CD14-positive monocyte (primary cell): ENCODE measurements around the gene SCN10A. TPM values are rescaled to one million over a fixed set of nuclear protein-coding genes. Genes with fewer than 3 reads are reported as not detected.
A peak's percentile ranks its signal among the peaks of the same experiment; 100 is the strongest.

Experiments
- DNase-seq, 3 donors: peaks; one replicate each; pipeline ENCODE4 v3.0.0-alpha.2; 2011 to 2022
- H2AFZ ChIP-seq: 2 replicates; pipeline ENCODE4 v1.6.0; 2012; ENCODE audit warnings: mild to moderate bottlenecking, low read depth, low read length, inconsistent platforms; ENCODE audit not compliant: insufficient read depth, poor library complexity, severe bottlenecking
- H3K27ac ChIP-seq, 2 donors: 1 replicate in 1 of 2; 2 replicates in 1 of 2; pipeline ENCODE4 v1.5.1; 2012 to 2013; ENCODE audit warnings: low read length in 2 of 2, control low read depth in 1 of 2, inconsistent platforms in 1 of 2, low read depth in 1 of 2, mild to moderate bottlenecking in 1 of 2
- H3K27me3 ChIP-seq, 2 donors: one replicate each; pipeline versions ENCODE4 v1.6.0 to v1.6.1; 2011 to 2013; ENCODE audit warnings: low read length in 2 of 2; ENCODE audit not compliant: control insufficient read depth in 2 of 2, insufficient read depth in 2 of 2
- H3K36me3 ChIP-seq, 2 donors: replicated peaks in 1 of 2; 1 replicate in 1 of 2; 2 replicates in 1 of 2; pipeline versions ENCODE4 v1.5.1 to v1.6.1; 2012 to 2013; ENCODE audit warnings: low read length in 2 of 2, control low read depth in 1 of 2, inconsistent platforms in 1 of 2, mild to moderate bottlenecking in 1 of 2; ENCODE audit not compliant: insufficient read depth in 2 of 2, control insufficient read depth in 1 of 2
- H3K4me1 ChIP-seq, 2 donors: 1 replicate in 1 of 2; 2 replicates in 1 of 2; pipeline versions ENCODE4 v1.5.1 to v1.6.1; 2012 to 2013; ENCODE audit warnings: low read length in 2 of 2, control low read depth in 1 of 2, inconsistent platforms in 1 of 2, mild to moderate bottlenecking in 1 of 2, moderate library complexity in 1 of 2; ENCODE audit not compliant: insufficient read depth in 2 of 2, control insufficient read depth in 1 of 2
- H3K4me2 ChIP-seq: replicated peaks from 2 replicates; pipeline ENCODE3; 2012; ENCODE audit warnings: low read length, moderate library complexity, mild to moderate bottlenecking; ENCODE audit not compliant: poor library complexity, severe bottlenecking; ENCODE audit errors: extremely low read depth
- H3K4me3 ChIP-seq, 3 experiments: fragments of 200-600 bp in 1 of 3; sonication (generic) in 1 of 3; replicated peaks in 1 of 3; 1 replicate in 2 of 3; 2 replicates in 1 of 3; pipeline ENCODE4 v1.5.1; 2011 to 2013; ENCODE audit warnings: low read length in 3 of 3, mild to moderate bottlenecking in 3 of 3, control low read depth in 2 of 3, low read depth in 2 of 3, inconsistent platforms in 1 of 3, moderate library complexity in 1 of 3
- H3K79me2 ChIP-seq: 2 replicates; pipeline ENCODE4 v1.6.0; 2012; ENCODE audit warnings: mild to moderate bottlenecking, control low read depth, inconsistent platforms, low read length, moderate library complexity; ENCODE audit not compliant: insufficient read depth
- H3K9ac ChIP-seq: 2 replicates; pipeline ENCODE4 v1.6.0; 2017; ENCODE audit warnings: low read length, mild to moderate bottlenecking; ENCODE audit not compliant: insufficient read depth, poor library complexity, severe bottlenecking
- H3K9me3 ChIP-seq, 2 donors: replicated peaks in 1 of 2; 1 replicate in 1 of 2; 2 replicates in 1 of 2; pipeline versions ENCODE4 v1.5.1 to v1.6.1; 2012 to 2013; ENCODE audit warnings: low read length in 2 of 2, control low read depth in 1 of 2; ENCODE audit not compliant: control insufficient read depth in 1 of 2, insufficient read depth in 1 of 2
- H4K20me1 ChIP-seq: 2 replicates; pipeline ENCODE4 v1.6.0; 2012; ENCODE audit warnings: mild to moderate bottlenecking, low read length, control low read depth, moderate library complexity; ENCODE audit not compliant: insufficient read depth
- H3K27ac Mint-ChIP-seq, 7 donors: one replicate each; pipeline ENCODE4 v1.8.0; 2020; ENCODE audit warnings: mild to moderate bottlenecking in 7 of 7, mixed read lengths in 7 of 7, moderate library complexity in 6 of 7, inconsistent platforms in 2 of 7
- H3K27me3 Mint-ChIP-seq, 3 donors: one replicate each; pipeline ENCODE4 v1.8.0; 2021 to 2022; ENCODE audit warnings: low read depth in 3 of 3, mild to moderate bottlenecking in 3 of 3, mixed read lengths in 3 of 3, moderate library complexity in 3 of 3, inconsistent platforms in 1 of 3
- H3K36me3 Mint-ChIP-seq, 2 donors: one replicate each; pipeline ENCODE4 v1.8.0; 2020; ENCODE audit warnings: mixed read lengths in 2 of 2, inconsistent platforms in 1 of 2, mild to moderate bottlenecking in 1 of 2
- H3K4me1 Mint-ChIP-seq: one replicate; pipeline ENCODE4 v1.8.0; 2020; ENCODE audit warnings: mild to moderate bottlenecking, mixed read lengths
- H3K4me3 Mint-ChIP-seq, 2 donors: one replicate each; pipeline ENCODE4 v1.8.0; 2020; ENCODE audit warnings: mild to moderate bottlenecking in 2 of 2, mixed read lengths in 2 of 2, moderate library complexity in 1 of 2
- H3K9me3 Mint-ChIP-seq, 7 donors: one replicate each; pipeline ENCODE4 v1.8.0; 2020 to 2022; ENCODE audit warnings: mixed read lengths in 7 of 7, mild to moderate bottlenecking in 6 of 7, moderate library complexity in 6 of 7, inconsistent platforms in 2 of 7
- WGBS: methylation state at CpG from one replicate; pipeline ENCODE4 v1.1.5; 2013; ENCODE audit warnings: missing lambda C conversion rate; ENCODE audit not compliant: insufficient coverage; 5-methylcytosine and 5-hydroxymethylcytosine counted together
- intact Hi-C, 2 donors: fragments of 100-400 bp; cut with micrococcal nuclease; formaldehyde crosslinking; loops; one replicate each; pipeline versions ENCODE4 v1.15.0 to v1.15.1; 2023
- polyA plus RNA-seq, 3 donors: library from polyadenylated mRNA; depleted of rRNA in 1 of 3; unstranded in 2 of 3; stranded (reverse) in 1 of 3; fragments of 300-500 nt in 2 of 3; fragments of >200 nt in 1 of 3; fragmentation: Illumina TruSeq in 2 of 3; gene quantifications; 1 replicate in 2 of 3; 2 replicates in 1 of 3; pipeline ENCODE4 v1.2.3, GENCODE V29; 2012 to 2021
- TF ChIP-seq, protein P1 (sequence below): fragments of 200-600 bp; IDR thresholded peaks from one replicate; pipeline ENCODE4 v1.8.0; 2022; ENCODE audit warnings: antibody characterized with exemption, mild to moderate bottlenecking

The SCN10A gene
- polyA plus RNA-seq, 3 donors: not detected

DNA sequence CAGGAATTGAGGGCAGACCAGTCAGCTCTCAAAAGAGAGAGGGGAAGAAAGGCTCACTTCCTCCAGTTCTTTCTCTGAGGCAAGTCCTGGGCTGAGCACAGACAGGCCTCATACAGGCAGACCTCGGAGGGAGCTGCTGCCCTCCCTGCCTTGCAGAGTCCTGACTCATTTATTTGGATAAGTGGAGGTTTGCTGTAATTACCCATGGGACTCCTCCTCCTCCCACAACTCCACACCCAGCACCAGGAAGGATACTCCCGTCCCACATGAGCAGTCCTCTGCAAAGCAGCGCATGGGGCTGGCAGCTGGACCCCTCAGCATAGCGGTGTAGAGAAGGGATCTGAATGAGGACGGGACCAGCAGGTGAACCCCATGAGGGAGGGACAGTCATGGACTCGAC is 13.4 kb upstream of the SCN10A start:
- H3K4me2 ChIP-seq: no peak overlapping the region
- H3K4me3 ChIP-seq: no peak overlapping the region
- no peaks in the 10 kb centered on the region for H4K20me1 ChIP-seq
- peaks cover 7% of the 10 kb centered on the region for H3K4me1 Mint-ChIP-seq
- H3K9ac ChIP-seq: no peak overlapping the region
- peaks cover 0 to 2% (median 0%) of the 10 kb centered on the region in 3 donors for H3K27me3 Mint-ChIP-seq
- no peaks in the 10 kb centered on the region for H3K36me3 ChIP-seq
- 90% methylated on average over 3 of the region's 6 CpGs for WGBS
- H3K27ac Mint-ChIP-seq: no peak overlapping the region
- H3K27me3 ChIP-seq: no peaks in the 10 kb centered on the region
- peaks cover 6 to 7% of the 10 kb centered on the region in 2 donors for H3K4me1 ChIP-seq
- no peaks in the 10 kb centered on the region for H3K9me3 Mint-ChIP-seq
- no peak overlapping the region for H3K27ac ChIP-seq
- no peak for DNase-seq
- no peak overlapping the region for H2AFZ ChIP-seq
- intact Hi-C loops: no loop called here
- H3K4me3 Mint-ChIP-seq: no peak overlapping the region
- peaks cover 0 to 3% of the 10 kb centered on the region in 2 donors for H3K36me3 Mint-ChIP-seq
- no peaks in the 10 kb centered on the region for H3K79me2 ChIP-seq
- no peaks in the 10 kb centered on the region for H3K9me3 ChIP-seq
- TF ChIP-seq, protein P1, sequence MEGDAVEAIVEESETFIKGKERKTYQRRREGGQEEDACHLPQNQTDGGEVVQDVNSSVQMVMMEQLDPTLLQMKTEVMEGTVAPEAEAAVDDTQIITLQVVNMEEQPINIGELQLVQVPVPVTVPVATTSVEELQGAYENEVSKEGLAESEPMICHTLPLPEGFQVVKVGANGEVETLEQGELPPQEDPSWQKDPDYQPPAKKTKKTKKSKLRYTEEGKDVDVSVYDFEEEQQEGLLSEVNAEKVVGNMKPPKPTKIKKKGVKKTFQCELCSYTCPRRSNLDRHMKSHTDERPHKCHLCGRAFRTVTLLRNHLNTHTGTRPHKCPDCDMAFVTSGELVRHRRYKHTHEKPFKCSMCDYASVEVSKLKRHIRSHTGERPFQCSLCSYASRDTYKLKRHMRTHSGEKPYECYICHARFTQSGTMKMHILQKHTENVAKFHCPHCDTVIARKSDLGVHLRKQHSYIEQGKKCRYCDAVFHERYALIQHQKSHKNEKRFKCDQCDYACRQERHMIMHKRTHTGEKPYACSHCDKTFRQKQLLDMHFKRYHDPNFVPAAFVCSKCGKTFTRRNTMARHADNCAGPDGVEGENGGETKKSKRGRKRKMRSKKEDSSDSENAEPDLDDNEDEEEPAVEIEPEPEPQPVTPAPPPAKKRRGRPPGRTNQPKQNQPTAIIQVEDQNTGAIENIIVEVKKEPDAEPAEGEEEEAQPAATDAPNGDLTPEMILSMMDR: no peak

DNA sequence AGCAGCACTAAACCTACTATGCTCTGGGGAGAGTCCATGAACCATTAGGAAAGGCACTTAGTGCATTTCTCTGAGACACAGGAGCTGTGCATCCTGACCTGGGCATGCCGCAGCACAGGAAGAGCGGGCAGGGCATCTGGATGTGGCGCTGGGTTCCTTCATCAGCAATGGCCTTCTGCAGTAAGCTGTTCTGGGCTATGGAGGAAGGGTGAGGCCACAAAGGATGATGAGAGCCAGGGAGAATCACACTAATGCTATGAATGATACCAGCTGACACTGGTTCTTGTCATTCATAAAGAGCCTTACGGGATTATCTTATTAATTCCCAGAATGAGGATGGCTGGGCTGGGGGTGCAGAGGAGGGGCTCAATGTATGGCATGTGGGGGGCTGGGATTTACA is 12.7 kb upstream of the SCN10A start:
- Histone ChIP-seq H3K27me3 (no peaks in the 10 kb centered on the region), H3K9me3 (no peaks in the 10 kb centered on the region), H2AFZ (no peak overlapping the region), H3K9ac (no peak overlapping the region), H3K4me1 (no peaks in the 10 kb centered on the region), H3K4me3 (no peak overlapping the region), H3K27ac (no peak overlapping the region), H3K79me2 (no peaks in the 10 kb centered on the region), H3K4me2 (no peak overlapping the region), H4K20me1 (no peaks in the 10 kb centered on the region), H3K36me3 (no peaks in the 10 kb centered on the region)
- TF ChIP-seq, protein P1: no peak
- H3K9me3 Mint-ChIP-seq: no peaks in the 10 kb centered on the region
- intact Hi-C loops: no loop called here
- H3K4me1 Mint-ChIP-seq: peaks cover 2% of the 10 kb centered on the region
- peaks cover 0 to 2% (median 0%) of the 10 kb centered on the region in 3 donors for H3K27me3 Mint-ChIP-seq
- no peak for DNase-seq
- H3K4me3 Mint-ChIP-seq: no peak overlapping the region
- WGBS: 100% methylated on average over 3 of the region's 4 CpGs
- H3K27ac Mint-ChIP-seq: peak overlapping the region in 1 of 7 donors; percentile 34
- H3K36me3 Mint-ChIP-seq: peaks cover 0 to 3% of the 10 kb centered on the region in 2 donors
